Inferior parietal cortex (tissue), 1 donor: ENCODE measurements around the gene GALNTL6.
A peak's percentile ranks its signal among the peaks of the same experiment; 100 is the strongest.

ENCODE experiments used
- DNase-seq: peaks from one replicate; pipeline ENCODE4 v3.0.0-alpha.2; 2016; ENCODE audit errors: extremely low spot score

The GALNTL6 gene

DNA sequence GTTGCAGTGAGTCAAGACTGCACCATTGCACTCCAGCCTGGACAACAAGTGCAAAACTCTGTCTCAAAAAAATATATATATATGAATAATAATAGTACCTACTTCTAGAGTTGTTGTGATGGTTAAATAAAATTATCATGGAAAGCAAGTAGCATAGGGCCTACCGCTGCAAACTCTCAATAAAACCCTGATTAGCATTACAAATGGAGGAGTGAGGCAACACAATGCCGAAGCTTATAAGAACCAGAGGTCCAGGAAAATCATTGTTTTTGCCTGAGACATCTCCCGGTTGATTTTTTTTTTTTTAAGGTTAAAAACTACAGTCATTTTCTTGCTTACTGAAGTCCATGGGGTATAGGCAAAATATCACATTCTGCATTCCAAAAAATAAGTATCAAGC, 1170.4 kb downstream of the GALNTL6 start:
- DNase-seq: no peak

DNA sequence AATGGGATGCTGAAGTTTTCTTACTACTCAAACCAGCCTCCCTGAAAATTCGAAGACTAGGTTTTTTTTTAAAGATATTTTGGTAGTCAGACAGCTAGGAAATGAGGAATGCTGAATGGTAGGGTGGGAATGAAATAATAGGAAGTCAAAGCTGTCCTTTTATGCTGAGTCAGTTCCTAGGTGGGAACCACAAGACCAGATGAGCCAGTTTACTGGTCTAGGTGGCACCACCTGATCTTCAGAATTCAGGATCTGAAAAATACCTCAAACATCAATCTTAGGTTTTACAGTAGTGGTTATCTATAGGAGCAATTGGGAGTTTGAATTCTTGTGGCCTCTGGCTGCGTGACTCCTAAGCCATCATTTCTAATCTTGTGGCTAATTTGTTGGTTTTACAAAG, 1172.3 kb downstream of the GALNTL6 start:
- DNase-seq: no peak

DNA sequence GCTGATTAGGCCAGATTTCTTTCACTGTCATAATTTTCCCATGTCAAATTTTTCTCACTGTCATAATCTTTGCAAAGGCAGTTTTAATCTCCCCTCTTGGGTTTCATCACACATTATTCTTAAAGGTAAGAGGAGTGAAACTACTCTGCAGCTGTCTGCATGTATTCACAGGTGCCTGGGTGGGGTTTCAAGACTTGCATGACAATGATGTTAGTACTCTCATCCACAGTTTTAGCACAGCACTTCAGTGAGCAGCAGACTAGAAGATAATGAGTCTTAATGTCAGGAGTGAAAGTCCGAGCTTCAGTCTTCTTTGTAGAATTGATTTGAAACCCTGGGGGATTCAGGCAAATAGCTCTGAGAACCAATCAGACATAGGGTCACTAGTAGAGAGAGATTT, 1172.9 kb downstream of the GALNTL6 start:
- DNase-seq: no peak

DNA sequence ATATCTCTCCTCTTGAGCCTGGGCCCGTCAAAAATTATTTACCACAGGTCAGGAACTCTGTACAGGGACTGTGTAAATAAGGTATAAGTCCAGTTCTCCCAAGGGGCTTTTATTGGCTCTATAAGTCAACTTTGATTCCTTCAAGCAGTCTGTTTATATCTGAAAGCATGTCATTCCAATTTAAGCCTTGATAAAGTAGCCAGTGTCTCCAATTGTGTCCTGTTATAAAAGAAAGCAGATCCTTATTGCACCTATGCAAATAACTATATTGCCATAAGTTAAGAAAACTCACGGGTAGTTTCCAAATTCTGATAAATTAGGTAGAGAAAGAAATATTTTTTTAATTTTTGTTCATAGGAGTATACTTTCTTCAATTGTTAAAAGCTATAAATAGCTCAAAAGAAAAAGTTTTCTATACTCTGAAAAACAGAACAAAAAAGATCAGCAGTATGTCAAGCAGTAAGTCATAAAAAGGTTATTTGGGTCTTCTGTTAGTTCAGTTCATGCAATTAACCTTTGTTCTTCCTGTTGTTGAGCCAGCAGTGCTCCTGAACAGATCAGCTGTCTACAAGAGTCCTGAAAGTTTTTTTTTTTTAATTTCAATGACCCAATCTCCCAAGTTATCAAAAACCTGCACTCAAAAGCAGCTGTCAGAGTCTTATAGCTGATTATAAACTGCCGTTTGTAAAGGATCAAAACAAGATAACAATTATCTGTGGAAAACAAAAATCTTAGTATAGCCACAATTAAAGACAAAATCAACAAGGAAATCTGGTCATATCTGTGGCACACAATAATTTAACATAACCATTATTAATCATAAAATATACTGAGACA, 1177.0 kb downstream of the GALNTL6 start:
- no peak for DNase-seq

DNA sequence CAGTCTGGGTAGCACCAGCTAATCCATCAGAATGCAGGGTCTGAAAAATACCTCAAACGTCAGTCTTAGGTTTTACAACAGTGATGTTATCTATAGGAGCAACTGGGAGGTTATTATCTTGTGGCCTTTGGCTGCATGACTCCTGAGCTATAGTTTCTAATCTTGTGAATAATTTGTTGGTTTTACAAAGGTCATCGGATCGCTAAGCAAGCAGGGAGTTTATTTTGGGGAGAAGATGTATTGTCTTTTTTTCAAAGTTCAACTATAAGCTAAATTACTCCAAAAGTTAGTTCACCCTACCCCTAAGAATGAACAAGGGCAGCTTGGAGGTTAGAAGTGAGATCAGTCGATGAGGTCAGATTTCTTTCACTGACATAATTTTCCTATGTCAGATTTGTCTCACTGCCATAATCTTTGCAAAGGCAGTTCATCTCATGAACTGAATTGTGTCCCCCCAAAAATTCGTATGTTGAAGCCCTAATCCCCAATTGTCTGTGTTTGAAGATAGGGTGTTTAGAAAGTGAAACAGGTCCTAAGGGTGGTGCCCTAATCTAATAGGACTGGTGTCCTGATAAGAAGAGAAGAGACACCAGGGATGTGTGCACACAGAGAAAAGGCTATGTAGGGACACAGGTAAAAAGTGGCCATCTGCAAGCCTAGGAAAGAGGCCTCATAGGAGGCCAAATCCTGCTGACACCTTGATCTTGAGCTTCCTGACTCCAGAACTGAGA, 1179.6 kb downstream of the GALNTL6 start:
- DNase-seq: no peak

DNA sequence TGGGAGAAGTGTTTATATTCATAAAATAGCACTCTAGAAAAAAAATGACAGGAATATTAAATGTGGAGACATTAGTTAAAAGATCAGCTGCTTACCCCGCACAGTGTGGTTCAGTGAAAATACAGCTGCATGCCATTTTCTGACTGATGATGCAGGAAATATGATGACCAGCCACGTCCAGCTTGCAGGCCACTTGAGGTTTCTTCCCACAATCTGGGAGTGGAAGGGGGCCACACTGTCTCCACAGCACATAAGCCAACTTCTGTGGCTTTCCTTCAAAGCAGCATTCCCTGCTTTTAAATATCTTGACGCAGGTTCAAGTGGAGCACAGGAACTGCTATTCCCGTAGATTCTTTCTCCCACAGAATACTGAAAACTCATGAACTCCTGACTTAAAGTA, 1182.0 kb downstream of the GALNTL6 start:
- DNase-seq: no peak

DNA sequence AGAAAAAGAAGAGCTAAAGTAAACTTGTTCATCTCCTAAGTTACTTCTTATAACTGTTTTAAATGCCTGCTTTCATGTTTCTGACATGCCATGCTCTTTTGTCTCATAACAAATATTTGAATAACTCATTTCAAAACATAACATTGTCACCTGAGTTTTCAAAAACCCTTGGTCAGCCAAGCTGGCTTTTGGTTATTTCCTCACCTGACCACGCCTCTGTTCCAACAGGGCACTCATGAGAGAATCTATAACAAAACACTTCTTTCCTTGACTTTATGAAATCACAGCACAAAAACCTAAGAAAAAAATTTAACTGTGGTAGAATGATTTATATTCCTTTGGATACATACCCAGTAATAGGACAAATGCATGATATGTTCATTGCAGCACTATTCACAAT, 1182.5 kb downstream of the GALNTL6 start:
- DNase-seq: no peak

DNA sequence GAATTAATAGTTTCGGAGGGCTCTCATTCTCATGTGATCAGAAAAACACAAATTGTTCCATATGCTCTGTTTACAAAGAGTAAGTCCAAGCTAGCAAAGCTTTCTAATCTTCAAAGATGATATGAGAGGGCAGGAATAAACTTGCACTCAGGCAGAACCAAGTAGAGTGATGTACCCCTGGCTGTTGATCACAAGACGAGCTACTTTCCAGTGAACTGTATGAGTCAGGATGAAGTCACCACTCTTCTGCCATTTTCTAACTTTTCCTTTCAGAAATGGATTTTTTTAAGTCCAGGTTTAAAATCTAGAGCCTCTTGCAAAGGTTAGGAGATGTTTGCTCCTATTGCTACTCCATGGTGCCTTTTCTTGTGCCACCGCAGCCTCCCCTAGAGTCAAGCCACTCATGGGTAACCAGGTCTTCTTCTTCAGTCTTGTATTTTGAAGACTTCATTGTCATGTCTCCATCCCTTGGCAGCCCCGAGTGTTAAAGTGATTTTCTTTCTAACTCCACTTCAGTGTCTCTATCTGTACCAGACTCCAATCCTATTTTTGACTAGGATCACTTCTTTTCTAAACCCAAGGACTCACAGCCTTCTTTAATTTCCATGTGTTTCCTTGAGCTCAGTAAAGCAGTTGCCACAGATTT, 1183.5 kb downstream of the GALNTL6 start:
- DNase-seq: no peak

DNA sequence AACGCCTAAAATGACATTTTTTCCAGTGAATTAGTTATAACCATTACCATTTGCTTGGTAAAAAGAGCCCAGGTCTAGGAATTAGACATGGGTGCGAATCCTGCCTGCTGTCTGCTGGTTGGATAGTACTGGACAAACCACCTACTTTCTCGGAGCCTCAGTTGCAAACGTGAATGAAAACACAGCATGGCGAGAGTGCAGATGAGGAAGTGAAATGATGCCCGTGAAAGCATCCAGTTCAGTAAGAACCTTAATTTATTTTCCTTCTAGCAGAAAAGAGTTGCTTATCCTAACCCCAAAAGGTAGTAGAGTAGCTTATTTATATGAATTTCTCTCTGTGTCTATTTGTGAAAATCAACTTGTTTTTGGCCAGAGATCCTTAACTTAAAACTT, 1184.0 kb downstream of the GALNTL6 start:
- no peak for DNase-seq

DNA sequence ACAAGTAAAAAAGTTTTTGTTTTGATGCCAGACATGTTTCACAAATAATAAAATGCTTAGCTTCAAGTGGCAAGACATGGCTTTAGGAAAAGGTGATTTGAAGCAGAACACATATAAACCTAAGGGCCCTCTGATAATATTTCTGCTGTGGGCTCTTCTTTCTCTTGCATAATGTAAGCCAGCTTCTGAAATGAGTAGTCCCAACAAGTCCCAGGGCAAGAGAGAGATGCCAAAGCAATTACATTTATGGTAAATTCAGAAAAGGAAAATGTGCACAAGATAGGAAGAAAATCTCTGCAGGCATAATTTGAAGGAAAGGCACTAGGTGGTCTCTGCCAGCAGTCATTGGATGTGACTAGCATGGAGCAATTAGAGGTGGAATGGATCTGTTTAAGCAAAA, 1184.7 kb downstream of the GALNTL6 start:
- no peak for DNase-seq

DNA sequence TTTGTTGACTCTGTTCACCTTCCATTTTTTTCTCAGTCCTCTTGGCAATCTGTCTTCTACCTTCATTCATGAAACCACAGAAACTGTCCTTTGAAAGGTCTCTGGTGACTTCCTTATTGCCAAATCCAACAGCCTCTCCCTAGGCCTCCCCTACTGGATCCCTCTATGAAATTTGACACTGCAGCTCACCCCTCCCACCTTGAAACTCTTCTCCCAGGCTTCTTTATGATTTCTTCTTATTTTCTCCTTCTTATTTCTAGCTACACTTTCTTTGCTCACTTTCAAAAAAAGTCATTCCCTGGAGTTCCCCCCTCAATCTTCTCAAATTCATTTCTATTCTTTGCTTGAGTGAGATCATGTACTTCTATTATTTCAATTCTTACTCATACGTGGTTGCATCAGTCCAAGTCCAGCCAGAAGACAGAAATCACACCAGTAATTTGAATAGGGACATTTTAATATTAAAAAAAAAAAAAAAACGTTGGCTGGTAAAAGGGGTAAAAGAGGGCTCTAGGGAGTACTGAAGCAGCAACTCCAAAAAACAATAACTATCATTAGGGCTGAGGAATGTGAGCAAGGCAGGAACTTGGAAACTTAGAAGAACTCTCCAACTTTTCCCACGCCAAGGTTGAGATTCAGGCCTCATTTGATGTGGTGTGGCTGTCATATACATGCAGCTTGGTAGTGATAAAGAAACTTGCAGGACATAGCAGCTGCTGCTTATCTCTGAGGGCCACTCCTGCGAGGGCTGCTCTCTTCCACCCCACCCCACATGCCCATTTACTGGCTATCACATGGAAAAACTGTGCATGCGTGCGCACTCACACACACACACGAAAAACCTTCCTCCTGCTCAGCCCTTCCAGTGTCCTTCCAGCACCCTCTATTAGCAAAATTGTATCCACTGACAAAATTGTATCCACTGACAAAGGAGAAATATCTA, 1185.6 kb downstream of the GALNTL6 start:
- DNase-seq: no peak

DNA sequence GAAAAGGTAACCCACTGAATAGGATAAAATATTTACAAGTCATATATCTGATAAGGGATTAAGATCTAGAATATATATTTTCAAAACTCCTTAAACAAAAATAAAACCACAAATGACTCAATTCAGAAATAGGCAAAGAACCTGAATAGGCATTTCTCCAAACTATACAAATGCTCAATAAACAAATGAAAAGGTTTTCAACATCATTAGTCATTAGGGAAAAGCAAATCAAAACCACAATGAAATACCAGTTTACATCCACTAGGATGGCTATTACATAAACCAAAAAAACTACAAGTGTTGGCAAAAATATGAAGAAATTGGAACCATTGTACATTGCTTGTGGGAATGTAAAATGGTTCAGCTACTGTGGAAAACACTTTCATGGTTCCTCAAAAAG, 1188.4 kb downstream of the GALNTL6 start:
- no peak for DNase-seq

DNA sequence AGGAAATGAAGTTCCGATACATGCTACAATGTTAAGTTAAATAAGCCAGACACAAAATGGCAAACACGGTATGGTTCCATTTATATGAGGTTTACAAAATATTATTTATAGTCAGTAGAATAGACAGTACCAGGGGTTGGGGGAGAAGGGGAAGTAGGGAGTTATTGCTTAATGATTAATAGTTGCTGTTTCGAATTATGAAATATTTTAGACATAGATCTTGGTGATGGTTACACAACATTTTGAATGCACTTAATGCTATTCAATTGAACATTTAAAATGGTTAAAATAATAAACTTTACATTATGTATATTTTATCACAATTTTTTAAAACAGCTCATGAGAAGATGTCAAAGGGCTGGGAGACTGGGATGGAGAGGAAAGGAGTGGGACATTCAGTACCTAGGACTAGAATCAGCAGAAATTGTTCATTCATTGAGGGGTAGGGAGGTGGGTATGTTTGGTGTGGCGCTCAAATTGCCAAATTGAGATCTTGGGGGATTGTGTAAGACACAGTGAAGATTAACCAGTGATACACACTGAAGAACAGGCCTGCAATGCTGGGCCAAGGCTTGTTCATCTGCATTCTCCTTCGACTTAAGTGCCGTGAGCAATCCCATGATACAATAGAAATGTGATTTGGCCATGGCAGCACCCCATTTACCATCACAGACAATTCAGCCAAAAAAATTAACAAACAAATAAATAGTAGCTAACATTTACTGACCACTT, 1189.8 kb downstream of the GALNTL6 start:
- no peak for DNase-seq

DNA sequence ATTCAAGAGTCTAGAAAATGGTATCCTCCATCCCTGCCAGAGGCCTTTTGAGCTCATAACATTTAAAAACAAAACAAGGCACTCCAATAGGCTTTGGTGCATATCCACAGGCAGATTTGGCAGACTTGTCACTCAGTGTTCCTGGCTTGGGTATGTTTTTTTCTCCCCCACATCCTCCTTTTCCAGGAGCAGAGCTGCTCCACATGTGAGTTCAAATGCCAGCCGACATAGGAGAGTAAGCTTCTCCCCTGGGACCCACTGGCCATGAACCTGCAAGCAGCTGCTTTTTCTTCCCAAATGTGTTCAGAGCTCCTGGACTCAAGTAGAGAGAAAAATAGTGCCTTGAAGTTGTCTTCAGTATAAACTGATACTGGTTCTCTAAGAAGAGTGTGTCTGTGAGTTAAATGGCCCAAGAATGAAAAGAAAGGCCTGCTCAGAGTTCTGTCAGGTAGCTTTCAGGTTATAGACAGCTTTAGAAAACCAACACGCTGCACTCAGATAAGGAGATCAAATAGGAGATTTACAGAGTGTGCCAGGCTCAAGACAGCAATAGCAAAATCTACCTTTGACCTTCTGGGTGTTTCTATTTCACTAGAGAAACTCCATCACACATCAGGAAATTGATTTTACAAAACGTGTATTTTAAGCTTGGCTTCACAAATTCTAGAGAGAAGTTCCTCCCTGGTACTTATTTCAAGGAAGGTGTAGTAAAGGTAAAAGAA, 1192.9 kb downstream of the GALNTL6 start:
- no peak for DNase-seq

DNA sequence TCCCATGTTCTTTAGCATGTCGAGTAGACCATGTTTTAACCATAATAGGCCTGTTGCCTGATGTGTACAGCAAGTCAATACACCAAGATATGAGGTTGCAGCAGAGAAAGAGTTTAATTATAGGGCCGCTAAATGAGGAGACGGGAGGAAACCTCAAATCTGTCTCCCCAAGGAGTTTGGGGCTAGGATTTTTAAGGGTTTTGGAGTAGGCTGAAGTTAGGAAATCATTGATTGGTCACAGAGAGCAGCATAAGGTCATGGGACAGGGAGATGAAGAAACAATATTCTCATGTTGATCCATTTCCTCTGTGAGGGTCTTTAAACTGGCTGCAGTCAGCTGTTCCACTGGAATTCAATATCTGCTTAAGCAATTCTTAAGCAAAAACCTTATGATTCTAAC, 1195.2 kb downstream of the GALNTL6 start:
- DNase-seq: no peak

DNA sequence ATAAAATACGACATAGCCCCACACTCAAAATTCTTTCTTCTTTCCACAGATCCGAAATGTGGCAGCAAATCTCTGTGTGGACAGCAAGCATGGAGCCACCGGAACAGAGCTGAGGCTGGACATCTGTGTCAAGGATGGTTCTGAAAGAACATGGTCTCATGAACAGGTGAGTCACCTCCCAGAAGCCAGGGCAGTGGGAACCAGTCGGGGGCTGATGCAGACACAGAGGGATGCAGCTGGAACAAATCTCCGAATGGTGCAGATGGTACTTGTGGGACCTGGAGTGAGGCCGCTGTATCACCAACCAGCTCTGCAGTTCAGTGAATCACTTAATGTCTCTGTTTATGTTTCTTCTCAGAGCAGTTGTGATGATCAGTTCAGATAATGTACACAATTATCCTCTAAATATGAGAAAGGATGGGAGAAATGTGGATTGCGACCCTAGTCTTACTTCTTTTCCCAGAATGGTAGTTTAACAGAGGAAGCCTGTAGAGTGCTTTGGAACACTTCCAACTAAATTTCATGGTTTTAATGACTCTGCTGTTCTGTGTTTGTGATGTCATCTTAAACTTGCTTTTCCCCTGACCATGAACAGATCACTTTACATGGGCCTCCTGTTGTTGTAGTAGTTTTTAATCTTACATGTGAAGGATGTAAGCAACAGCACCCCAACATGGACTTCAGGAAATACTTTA, 1196.1 kb downstream of the GALNTL6 start:
- DNase-seq: no peak

DNA sequence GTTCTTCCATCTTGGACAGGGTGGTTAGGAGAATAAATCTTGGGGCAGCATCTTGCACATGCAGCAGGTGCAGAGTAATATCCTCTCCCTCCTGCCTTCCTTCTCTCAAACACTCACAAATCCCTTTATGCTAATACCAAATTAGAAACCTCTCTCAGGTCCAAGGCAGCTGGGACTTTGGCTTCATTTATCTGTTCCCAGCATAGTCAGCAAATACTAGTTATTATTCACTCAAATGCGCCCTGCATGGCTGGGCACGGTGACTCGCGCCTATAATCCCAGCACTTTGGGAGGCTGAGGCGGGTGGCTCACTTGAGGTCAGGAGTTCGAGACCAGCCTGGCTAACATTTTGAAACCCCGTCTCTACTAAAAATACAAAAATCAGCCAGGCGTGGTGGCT, 1199.4 kb downstream of the GALNTL6 start:
- DNase-seq: no peak

DNA sequence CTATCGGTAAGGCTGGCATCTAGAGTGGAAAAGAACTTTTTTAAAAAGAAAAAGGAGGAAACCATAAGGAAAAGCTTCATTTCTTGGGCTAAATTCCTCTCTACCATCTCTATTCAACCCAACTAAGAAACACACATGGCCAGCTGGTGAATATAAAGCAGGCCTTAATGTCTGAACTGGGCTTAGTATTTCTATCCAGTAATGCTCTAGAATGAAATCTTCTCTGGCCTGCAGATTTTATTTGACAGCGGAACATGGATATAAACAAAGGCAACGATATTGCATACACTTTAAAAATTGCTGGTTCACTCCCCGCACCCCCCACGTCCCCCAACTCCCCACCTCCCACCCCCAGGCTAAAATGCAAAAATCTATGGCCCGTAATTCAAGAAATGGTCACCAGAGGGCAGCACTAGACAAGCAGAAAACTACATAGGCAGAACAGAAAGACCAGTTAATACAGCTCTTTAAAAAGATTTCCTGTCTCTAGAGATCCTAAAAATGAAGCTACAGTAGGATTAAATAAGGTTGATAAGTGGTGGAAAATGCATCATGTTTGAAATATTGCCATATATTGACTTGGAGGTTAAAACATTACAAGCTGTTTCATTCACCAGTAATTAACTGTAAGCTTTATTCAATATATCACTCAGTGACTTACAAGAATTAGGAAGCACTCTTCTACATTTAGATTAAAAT, 1200.2 kb downstream of the GALNTL6 start:
- DNase-seq: peak; percentile 75

DNA sequence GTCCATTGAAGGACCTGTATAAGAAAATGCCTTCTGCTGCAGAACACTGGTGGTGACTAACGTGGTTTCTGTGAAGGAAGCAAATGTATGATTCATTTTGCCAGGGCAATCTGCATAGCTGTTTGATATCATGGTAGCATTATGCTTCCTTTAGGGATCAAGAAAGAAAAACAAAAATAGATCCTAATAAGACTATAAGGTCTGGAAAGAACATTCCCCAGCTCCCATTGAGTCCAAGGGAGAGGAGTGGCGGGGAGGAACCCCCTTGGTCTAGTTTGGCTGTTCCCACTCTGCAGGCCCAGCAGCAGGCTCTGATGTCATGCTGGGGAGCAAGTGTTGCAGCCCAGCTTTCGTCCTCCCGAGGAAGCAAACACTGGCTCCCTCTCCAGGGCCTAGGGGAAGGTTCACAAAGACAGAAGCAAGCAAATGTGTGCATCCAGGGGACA, 1200.9 kb downstream of the GALNTL6 start:
- no peak for DNase-seq
